K562 (cell line): ENCODE results near the gene KRT4. TPM values are rescaled to one million over a fixed set of nuclear protein-coding genes. Genes with fewer than 3 reads are reported as not detected.

Source experiments
- ATAC-seq: fragments of 200-7000 bp; cut with Tn5 transposase; 3 replicates; pipeline ENCODE4 v1.9.1; 2020; ENCODE audit warnings: moderate library complexity
- Bru-seq: library from RNA; stranded (reverse); fragments of 400-500 nt; gene quantifications from one replicate; lab custom pipeline; 2021; lab: Mats Ljungman, UMichigan
- BruChase-seq, 2 experiments: library from RNA; stranded (reverse); fragments of 400-500 nt; gene quantifications; one replicate each; lab custom pipeline; 2021; lab: Mats Ljungman, UMichigan
- BruUV-seq: library from RNA; stranded (reverse); fragments of 400-500 nt; replicated peaks from 2 replicates; lab custom pipeline; 2021; lab: Mats Ljungman, UMichigan
- CTCF ChIA-PET: fragments of 300-600 bp; formaldehyde crosslinking; extraction: SDS; loops from one replicate; lab custom pipeline; 2021; ENCODE audit warnings: low intra/inter-chr PET ratio; lab: Yijun Ruan, JAX
- POLR2A ChIA-PET: fragments of 300-600, 350-650 bp; sonication (Branson Sonifier 250); formaldehyde crosslinking; extraction: SDS; loops from one replicate; lab custom pipeline; 2021; ENCODE audit warnings: antibody characterized with exemption, inconsistent platforms; lab: Yijun Ruan, JAX
- DNase-seq, 4 experiments: peaks; one replicate each; pipeline versions ENCODE4 v3.0.0 to v3.0.0-alpha.2; 2011 to 2018; ENCODE audit warnings: low spot score in 3 of 4, mixed read lengths in 3 of 4; ENCODE audit errors: extremely low read depth in 1 of 4
- FAIRE-seq: peaks from 2 replicates; lab custom pipeline; 2011; peaks lifted over from hg19 to GRCh38; lab: Jason Lieb, UNC
- H2AFZ ChIP-seq: 2 replicates; pipeline ENCODE4 v1.6.0; 2011; ENCODE audit warnings: low read depth, low read length, control low read depth, inconsistent platforms
- H3K27ac ChIP-seq: fragments of 200-600 bp; 3 replicates; pipeline ENCODE4 v1.8.0; 2011; ENCODE audit warnings: low read depth, mild to moderate bottlenecking, control low read depth, inconsistent platforms, low read length, moderate library complexity, mixed read lengths; ENCODE audit errors: extremely low read depth
- H3K27me3 ChIP-seq, 2 experiments: fragments of 300-600 bp in 1 of 2; 2 replicates in 1 of 2; 3 replicates in 1 of 2; pipeline versions ENCODE4 v1.6.0 to v1.8.0; 2011; ENCODE audit warnings: inconsistent platforms in 2 of 2, low read length in 2 of 2, mild to moderate bottlenecking in 1 of 2, mixed read lengths in 1 of 2, moderate library complexity in 1 of 2; ENCODE audit not compliant: control insufficient read depth in 2 of 2, insufficient read depth in 2 of 2
- H3K36me3 ChIP-seq: fragments of 300-600 bp; 3 replicates; pipeline ENCODE4 v1.8.0; 2011; ENCODE audit warnings: mild to moderate bottlenecking, low read length, inconsistent platforms; ENCODE audit not compliant: control insufficient read depth, insufficient read depth
- H3K4me1 ChIP-seq, 2 experiments: fragments of 200-600 bp in 1 of 2; replicated peaks in 1 of 2; 2 replicates in 1 of 2; 3 replicates in 1 of 2; pipeline versions ENCODE4 v1.5.1 to v1.8.0; 2011; ENCODE audit warnings: inconsistent platforms in 2 of 2, low read length in 2 of 2, mild to moderate bottlenecking in 1 of 2, mixed read lengths in 1 of 2, moderate library complexity in 1 of 2; ENCODE audit not compliant: control insufficient read depth in 2 of 2, insufficient read depth in 2 of 2
- H3K4me2 ChIP-seq: 2 replicates; pipeline ENCODE4 v1.6.1; 2011; ENCODE audit warnings: low read length, control low read depth, inconsistent platforms, mixed read lengths; ENCODE audit not compliant: insufficient read depth
- H3K4me3 ChIP-seq: fragments of 200-600 bp; sonication (generic), shearing (Covaris generic); 2 replicates; pipeline ENCODE4 v1.5.1; 2016; ENCODE audit warnings: control low read depth, inconsistent platforms
- H3K79me2 ChIP-seq: fragments of 200-600 bp; 3 replicates; pipeline ENCODE4 v1.8.0; 2011; ENCODE audit warnings: low read length, inconsistent platforms; ENCODE audit not compliant: control insufficient read depth, insufficient read depth
- H3K9ac ChIP-seq, 2 experiments: 2 replicates each; pipeline versions ENCODE4 v1.6.0 to v1.6.1; 2011; ENCODE audit warnings: low read depth in 2 of 2, low read length in 2 of 2, control low read depth in 1 of 2, inconsistent platforms in 1 of 2, mild to moderate bottlenecking in 1 of 2, mixed read lengths in 1 of 2; ENCODE audit not compliant: insufficient read depth in 1 of 2
- H3K9me1 ChIP-seq: one replicate; pipeline ENCODE4 v1.6.0; 2011; ENCODE audit warnings: inconsistent platforms, mild to moderate bottlenecking, low read length, moderate library complexity; ENCODE audit not compliant: control insufficient read depth, insufficient read depth
- H3K9me3 ChIP-seq: replicated peaks from 2 replicates; pipeline ENCODE4 v1.5.1; 2011; ENCODE audit warnings: low read depth, low read length, inconsistent platforms; ENCODE audit not compliant: control insufficient read depth, insufficient read depth
- H4K20me1 ChIP-seq: replicated peaks from 2 replicates; pipeline ENCODE4 v1.6.1; 2011; ENCODE audit warnings: low read length, inconsistent platforms, mixed read lengths; ENCODE audit not compliant: control insufficient read depth, insufficient read depth
- GABPB2 ChIP-seq: fragments of 250-450 bp; sonication (Bioruptor Pico); conservative IDR thresholded peaks from 2 replicates; pipeline ENCODE4 v1.5.1; 2021; ENCODE audit warnings: mild to moderate bottlenecking
- SAFB ChIP-seq: fragments of 200-400 bp; formaldehyde crosslinking; IDR thresholded peaks from 2 replicates; pipeline ENCODE4 v1.6.1; 2017; ENCODE audit warnings: low read depth, low read length, borderline replicate concordance
- TCFL5 ChIP-seq: fragments of 250-450 bp; sonication (Bioruptor Pico); conservative IDR thresholded peaks from 2 replicates; pipeline ENCODE4 v1.6.1; 2021; ENCODE audit warnings: mild to moderate bottlenecking, moderate library complexity, matching md5 sums
- YY1 ChIP-seq, 3 experiments: IDR thresholded peaks; 2 replicates each; pipeline ENCODE4 v1.6.1; 2011; ENCODE audit warnings: low read length in 2 of 3, mild to moderate bottlenecking in 2 of 3, moderate library complexity in 2 of 3, borderline replicate concordance in 1 of 3, control low read depth in 1 of 3, low read depth in 1 of 3; ENCODE audit not compliant: insufficient read depth in 3 of 3, insufficient replicate concordance in 2 of 3, control insufficient read depth in 1 of 3, insufficient read length in 1 of 3; ENCODE audit errors: extremely low read depth in 1 of 3
- ZNF76 ChIP-seq: fragments of 250-450 bp; sonication (Bioruptor Pico); IDR thresholded peaks from 2 replicates; pipeline ENCODE4 v1.4.0; 2020; ENCODE audit warnings: mild to moderate bottlenecking, moderate library complexity, borderline replicate concordance
- ZNF764 ChIP-seq: fragments of 250-450 bp; sonication (Bioruptor Pico); IDR thresholded peaks from 2 replicates; pipeline ENCODE4 v1.4.0; 2020; ENCODE audit warnings: low read depth, mild to moderate bottlenecking, moderate library complexity
- WGBS: fragments of 100-300 bp; shearing (Covaris generic); methylation state at CpG from one replicate; pipeline ENCODE4 v1.1.6; 2016; ENCODE audit warnings: low coverage, mixed read lengths; ENCODE audit not compliant: insufficient coverage; ENCODE audit errors: missing lambda C conversion rate; 5-methylcytosine and 5-hydroxymethylcytosine counted together
- in situ Hi-C: fragments of 300-500 bp; cut with MboI; formaldehyde crosslinking; loops from 4 replicates; pipeline ENCODE4 v1.15.0; 2018; ENCODE audit warnings: inconsistent platforms, mixed read lengths
- intact Hi-C: fragments of 100-400 bp; cut with micrococcal nuclease; formaldehyde crosslinking; loops from 2 replicates; pipeline ENCODE4 v1.14.2; 2022
- long read RNA-seq, 3 experiments: library from polyadenylated mRNA in 2 of 3; library from RNA in 1 of 3; unstranded in 2 of 3; stranded (forward) in 1 of 3; transcript quantifications; one replicate each; pipeline ENCODE4 v2.0.0, GENCODE V29; 2019 to 2022
- polyA minus RNA-seq, 3 experiments: library from RNA; depleted of rRNA, polyadenylated mRNA; stranded (reverse); fragments of >200 nt; gene quantifications; 2 replicates each; pipeline ENCODE4 v1.2.3, GENCODE V29; 2011
- polyA plus RNA-seq, 8 experiments: library from polyadenylated mRNA; depleted of rRNA in 4 of 8; stranded (reverse) in 5 of 8; unstranded in 3 of 8; fragments of >200 nt; fragmentation: Nextera tagmentation in 2 of 8; fragmentation: Illumina TruSeq in 1 of 8; extraction: Ambion mirVana in 2 of 8; extraction: Trizol in 1 of 8; gene quantifications; 2 replicates each; pipeline versions ENCODE4 v1.2.1 to v1.2.3, GENCODE V29; 2011 to 2014; ENCODE audit warnings: inconsistent platforms in 1 of 8, missing spikeins in 1 of 8
- total RNA-seq, 7 experiments: library from RNA; depleted of rRNA in 6 of 7; stranded (reverse); fragments of >200 nt in 6 of 7; fragmentation: Illumina TruSeq in 2 of 7; extraction: Trizol in 2 of 7; gene quantifications; 2 replicates each; pipeline versions ENCODE4 v1.2.1 to v1.2.3, GENCODE V29; 2011 to 2021; ENCODE audit warnings: low replicate concordance in 1 of 7
- TF ChIP-seq, protein P1 (sequence below): fragments of 250-450 bp; sonication (Bioruptor Pico); IDR thresholded peaks from 2 replicates; pipeline ENCODE4 v1.5.0; 2022; ENCODE audit warnings: mild to moderate bottlenecking
- TF ChIP-seq, protein P2 (sequence below): sonication (generic); formaldehyde crosslinking; IDR thresholded peaks from 2 replicates; pipeline ENCODE4 v1.8.1; 2023; ENCODE audit warnings: mild to moderate bottlenecking, missing genetic modification reagents
- TF ChIP-seq, protein P3 (sequence below): fragments of 450-650 bp; IDR thresholded peaks from 2 replicates; pipeline ENCODE4 v1.6.1; 2016; ENCODE audit warnings: mild to moderate bottlenecking

The KRT4 gene
- not detected in 2 replicates for total RNA-seq (2011; cell fraction: chromatin; rRNA removed; ENCODE audit: low replicate concordance)
- not detected in 2 replicates for total RNA-seq (2011; cell fraction: nucleolus; rRNA removed)
- total RNA-seq (2011; cell fraction: nucleoplasm; rRNA removed): not detected in 2 replicates
- total RNA-seq (2014; rRNA removed) (not detected in 2 replicates), total RNA-seq (2014; rRNA removed; fragmentation: Illumina TruSeq; extraction: Trizol) (not detected in 2 replicates), total RNA-seq (2015; rRNA removed; fragmentation: Illumina TruSeq; extraction: Trizol) (not detected in 2 replicates), total RNA-seq (2021) (not detected in 2 replicates), polyA plus RNA-seq (2011; rRNA removed) (not detected in 2 replicates), polyA plus RNA-seq (2014; fragmentation: Illumina TruSeq; extraction: Trizol) (not detected in 2 replicates), polyA plus RNA-seq (2014; fragmentation: Nextera tagmentation; extraction: Ambion mirVana) (not detected), polyA plus RNA-seq (2014; rRNA removed) (not detected in 2 replicates), polyA minus RNA-seq (2011; rRNA and poly(A)+ RNA removed) (not detected in 2 replicates), Bru-seq, nascent RNA (not detected), BruChase-seq, experiment 1, labeled RNA remaining after a 2-hour chase (not detected), BruChase-seq, experiment 2, labeled RNA remaining after a 6-hour chase (not detected)
- not detected in 2 replicates for polyA plus RNA-seq (2011; cell fraction: cytosol; rRNA removed)
- polyA plus RNA-seq (2011; cell fraction: nucleus; rRNA removed): 0.06 TPM in 1 of 2 replicates, not detected in the other
- polyA plus RNA-seq (2012): not detected in 2 replicates
- polyA minus RNA-seq (2011; cell fraction: cytosol; rRNA and poly(A)+ RNA removed): not detected in 2 replicates
- polyA minus RNA-seq (2011; cell fraction: nucleus; rRNA and poly(A)+ RNA removed): not detected in 2 replicates
- long read RNA-seq, experiment 1: 0 reads
- long read RNA-seq, experiment 2: 0 reads
- long read RNA-seq, experiment 3: 0 reads

DNA sequence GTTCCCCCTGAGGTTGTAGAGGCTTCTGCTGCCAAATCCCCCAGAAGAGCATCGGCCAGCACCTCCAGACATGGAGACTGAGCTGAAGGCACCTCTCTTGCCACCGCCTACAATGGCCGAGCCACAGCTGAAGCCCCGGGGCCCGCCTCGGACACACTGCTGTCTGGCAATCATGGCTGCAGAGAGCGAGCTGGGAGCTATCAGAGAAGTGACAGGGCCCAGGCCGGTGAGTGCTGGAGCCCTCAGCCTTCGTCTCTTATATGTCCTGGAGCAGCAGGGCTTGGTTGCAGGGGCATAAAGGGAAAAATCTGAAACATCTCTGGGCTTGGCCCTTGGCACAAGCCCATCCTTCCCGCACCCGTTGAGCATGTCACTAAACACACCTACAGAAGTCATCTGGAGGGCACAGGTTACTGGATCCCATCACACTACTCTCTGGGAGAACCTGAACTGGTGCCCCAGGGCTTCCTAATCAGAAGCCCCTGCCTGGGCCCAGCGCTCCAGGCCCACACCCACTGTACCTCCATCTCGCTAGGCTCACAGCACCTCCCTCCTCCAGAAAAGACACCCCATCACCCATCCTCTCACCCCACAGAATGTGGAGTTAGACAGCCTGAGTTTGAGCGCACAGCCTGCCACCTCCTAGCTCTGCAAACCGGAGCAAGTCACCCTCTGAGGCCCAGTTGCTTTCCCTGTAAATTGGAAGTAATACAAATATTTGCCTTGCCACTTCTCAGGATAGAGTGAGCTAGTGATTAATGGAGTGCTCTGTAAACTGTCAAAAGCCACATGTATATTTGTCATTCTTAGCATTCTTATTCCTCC, at the start of gene KRT4:
Gene KRT4, minus strand, starts transcription at position 232 of the 825 bp plus-strand sequence. Its CDS starts 58 bp downstream, at position 174.
- BruUV-seq: no TSS peak
- intact Hi-C loops: no loop called here
- in situ Hi-C loops: no loop called here
- ChIA-PET CTCF (no interaction called here), POLR2A (interaction anchor here (0.5 to 0.8 kb wide), 3 partner anchors 10 to 484 kb away, joined by 3 read pairs; no protein-coding TSS in a partner anchor)
- Histone ChIP-seq H3K79me2 (no peaks in the 10 kb centered on the region), H2AFZ (no peak within 1 kb of the TSS), H3K27me3 (peaks cover 23 to 53% of the 10 kb centered on the region in 2 experiments), H3K9me3 (no peaks in the 10 kb centered on the region), H3K4me1 (no peaks in the 10 kb centered on the region; a peak in 3 of 5 replicates), H3K9me1 (peaks cover 2% of the 10 kb centered on the region), H3K9ac (no peak within 1 kb of the TSS), H4K20me1 (no peaks in the 10 kb centered on the region; the same call in 1 of the 2 replicates), H3K36me3 (no peaks in the 10 kb centered on the region), H3K4me3 (no peak within 1 kb of the TSS), H3K4me2 (no peak within 1 kb of the TSS), H3K27ac (no peak within 1 kb of the TSS)
- under 1% methylated on average over 14 of the region's 15 CpGs for WGBS
- no peak for FAIRE-seq
- ATAC-seq: no peak
- DNase-seq: no peak
- TF ChIP-seq ZNF76 (CRISPR knock-in tag) (no peak), ZNF764 (no peak), YY1 (IDR thresholded peaks at IDR 0.05; ENCODE audit: borderline replicate concordance in 1 of 3, control insufficient read depth in 1 of 3, extremely low read depth in 1 of 3, insufficient read depth in 3 of 3, insufficient read length in 1 of 3, insufficient replicate concordance in 2 of 3, low read depth in 1 of 3, low read length in 2 of 3) (no peak), TCFL5 (no peak), SAFB (no peak), GABPB2 (no peak)
- TF ChIP-seq, protein P1, sequence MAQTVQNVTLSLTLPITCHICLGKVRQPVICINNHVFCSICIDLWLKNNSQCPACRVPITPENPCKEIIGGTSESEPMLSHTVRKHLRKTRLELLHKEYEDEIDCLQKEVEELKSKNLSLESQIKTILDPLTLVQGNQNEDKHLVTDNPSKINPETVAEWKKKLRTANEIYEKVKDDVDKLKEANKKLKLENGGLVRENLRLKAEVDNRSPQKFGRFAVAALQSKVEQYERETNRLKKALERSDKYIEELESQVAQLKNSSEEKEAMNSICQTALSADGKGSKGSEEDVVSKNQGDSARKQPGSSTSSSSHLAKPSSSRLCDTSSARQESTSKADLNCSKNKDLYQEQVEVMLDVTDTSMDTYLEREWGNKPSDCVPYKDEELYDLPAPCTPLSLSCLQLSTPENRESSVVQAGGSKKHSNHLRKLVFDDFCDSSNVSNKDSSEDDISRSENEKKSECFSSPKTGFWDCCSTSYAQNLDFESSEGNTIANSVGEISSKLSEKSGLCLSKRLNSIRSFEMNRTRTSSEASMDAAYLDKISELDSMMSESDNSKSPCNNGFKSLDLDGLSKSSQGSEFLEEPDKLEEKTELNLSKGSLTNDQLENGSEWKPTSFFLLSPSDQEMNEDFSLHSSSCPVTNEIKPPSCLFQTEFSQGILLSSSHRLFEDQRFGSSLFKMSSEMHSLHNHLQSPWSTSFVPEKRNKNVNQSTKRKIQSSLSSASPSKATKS (CRISPR knock-in tag): no peak
- TF ChIP-seq, protein P2, sequence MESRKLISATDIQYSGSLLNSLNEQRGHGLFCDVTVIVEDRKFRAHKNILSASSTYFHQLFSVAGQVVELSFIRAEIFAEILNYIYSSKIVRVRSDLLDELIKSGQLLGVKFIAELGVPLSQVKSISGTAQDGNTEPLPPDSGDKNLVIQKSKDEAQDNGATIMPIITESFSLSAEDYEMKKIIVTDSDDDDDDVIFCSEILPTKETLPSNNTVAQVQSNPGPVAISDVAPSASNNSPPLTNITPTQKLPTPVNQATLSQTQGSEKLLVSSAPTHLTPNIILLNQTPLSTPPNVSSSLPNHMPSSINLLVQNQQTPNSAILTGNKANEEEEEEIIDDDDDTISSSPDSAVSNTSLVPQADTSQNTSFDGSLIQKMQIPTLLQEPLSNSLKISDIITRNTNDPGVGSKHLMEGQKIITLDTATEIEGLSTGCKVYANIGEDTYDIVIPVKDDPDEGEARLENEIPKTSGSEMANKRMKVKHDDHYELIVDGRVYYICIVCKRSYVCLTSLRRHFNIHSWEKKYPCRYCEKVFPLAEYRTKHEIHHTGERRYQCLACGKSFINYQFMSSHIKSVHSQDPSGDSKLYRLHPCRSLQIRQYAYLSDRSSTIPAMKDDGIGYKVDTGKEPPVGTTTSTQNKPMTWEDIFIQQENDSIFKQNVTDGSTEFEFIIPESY (CRISPR knock-in tag): no peak
- TF ChIP-seq, protein P3, sequence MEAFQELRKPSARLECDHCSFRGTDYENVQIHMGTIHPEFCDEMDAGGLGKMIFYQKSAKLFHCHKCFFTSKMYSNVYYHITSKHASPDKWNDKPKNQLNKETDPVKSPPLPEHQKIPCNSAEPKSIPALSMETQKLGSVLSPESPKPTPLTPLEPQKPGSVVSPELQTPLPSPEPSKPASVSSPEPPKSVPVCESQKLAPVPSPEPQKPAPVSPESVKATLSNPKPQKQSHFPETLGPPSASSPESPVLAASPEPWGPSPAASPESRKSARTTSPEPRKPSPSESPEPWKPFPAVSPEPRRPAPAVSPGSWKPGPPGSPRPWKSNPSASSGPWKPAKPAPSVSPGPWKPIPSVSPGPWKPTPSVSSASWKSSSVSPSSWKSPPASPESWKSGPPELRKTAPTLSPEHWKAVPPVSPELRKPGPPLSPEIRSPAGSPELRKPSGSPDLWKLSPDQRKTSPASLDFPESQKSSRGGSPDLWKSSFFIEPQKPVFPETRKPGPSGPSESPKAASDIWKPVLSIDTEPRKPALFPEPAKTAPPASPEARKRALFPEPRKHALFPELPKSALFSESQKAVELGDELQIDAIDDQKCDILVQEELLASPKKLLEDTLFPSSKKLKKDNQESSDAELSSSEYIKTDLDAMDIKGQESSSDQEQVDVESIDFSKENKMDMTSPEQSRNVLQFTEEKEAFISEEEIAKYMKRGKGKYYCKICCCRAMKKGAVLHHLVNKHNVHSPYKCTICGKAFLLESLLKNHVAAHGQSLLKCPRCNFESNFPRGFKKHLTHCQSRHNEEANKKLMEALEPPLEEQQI: no peak
